ENCODE measurements around the gene KRT2. TPM values are rescaled to one million over a fixed set of nuclear protein-coding genes. Genes with fewer than 3 reads are reported as not detected.

The KRT2 gene
- total and polyA plus RNA-seq, 2 donors (not counting 3 experiments of a cell fraction or from before 2014, with no cell fraction given) = not detected

DNA sequence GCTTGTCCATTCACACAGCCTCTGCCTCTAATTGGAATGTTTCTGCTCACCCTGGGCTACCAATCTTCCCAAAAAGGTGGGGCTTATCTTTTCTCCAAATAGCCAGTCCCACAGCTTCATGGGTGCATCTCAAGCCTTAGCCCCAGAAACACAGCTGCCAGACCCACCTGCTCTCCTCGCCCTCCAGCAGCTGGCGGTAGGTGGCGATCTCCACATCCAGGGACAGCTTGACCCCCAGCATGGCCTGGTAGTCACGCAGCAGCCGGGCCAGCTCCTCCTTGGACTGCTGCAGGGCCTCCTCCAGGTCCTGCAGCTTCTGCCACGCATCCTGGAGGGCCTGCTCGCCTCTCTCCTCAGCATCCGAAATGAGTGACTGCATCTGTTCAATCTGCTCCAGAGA, 40.2 kb upstream of the KRT2 start:
- FAIRE-seq (no peak), DNase-seq (ENCODE audit: low read depth, low spot score) (no peak)
- dilution Hi-C loops (cut with MboI; ENCODE audit: extremely low pct_ligation_motif_present, low sequenced_read_pairs) (no loop called here), intact Hi-C loops (cut with micrococcal nuclease) (loop anchor here (5.0 to 10.0 kb wide), 2 partner anchors 173 to 290 kb away; no protein-coding TSS in a partner anchor)
- H3K9me1 ChIP-seq (replicated peaks; ENCODE audit: control insufficient read depth, extremely low read depth, insufficient read depth, low read length) = no peaks in the 10 kb centered on the region
- no peak overlapping the region for H3K9ac ChIP-seq (replicated peaks; ENCODE audit: extremely low read depth, insufficient read depth, low read length)
- H3K27me3 ChIP-seq (ENCODE audit: control insufficient read depth in 2 of 2, insufficient read depth in 2 of 2, low read length in 2 of 2) = peaks cover 25 to 40% of the 10 kb centered on the region in 2 experiments
- no TSS peak for BruUV-seq (replicated peaks)
- no peak overlapping the region for H3K27ac ChIP-seq (ENCODE audit: insufficient read depth, low read depth, low read length)
- H2AFZ ChIP-seq (ENCODE audit: low read depth, low read length) = no peak overlapping the region
- no peaks in the 10 kb centered on the region for H4K20me1 ChIP-seq (replicated peaks; ENCODE audit: control insufficient read depth, extremely low read depth, insufficient read depth, low read length)
- no peaks in the 10 kb centered on the region for H3K79me2 ChIP-seq (ENCODE audit: control insufficient read depth, insufficient read depth, low read length)
- CTCF ChIA-PET = interaction anchor here (1.2 to 1.5 kb wide), 3 partner anchors 173 to 188 kb away, joined by 3 to 9 read pairs (median 5); no protein-coding TSS in a partner anchor
- no peak overlapping the region for H3K4me2 ChIP-seq (ENCODE audit: insufficient read depth, low read length)
- H3K9me3 ChIP-seq (replicated peaks; ENCODE audit: control insufficient read depth, insufficient read depth, low read length) = no peaks in the 10 kb centered on the region
- no peaks in the 10 kb centered on the region for H3K36me3 ChIP-seq (ENCODE audit: control insufficient read depth in 2 of 2, extremely low read depth in 1 of 2, insufficient read depth in 2 of 2, low read length in 2 of 2)
- no peak overlapping the region for H3K4me3 ChIP-seq (replicated peaks in 1 of 3; ENCODE audit: insufficient read depth in 1 of 3, low read depth in 1 of 3, low read length in 3 of 3)
- no peaks in the 10 kb centered on the region for H3K4me1 ChIP-seq (ENCODE audit: control insufficient read depth, extremely low read depth, insufficient read depth, low read length)
- TF ChIP-seq, protein P1, sequence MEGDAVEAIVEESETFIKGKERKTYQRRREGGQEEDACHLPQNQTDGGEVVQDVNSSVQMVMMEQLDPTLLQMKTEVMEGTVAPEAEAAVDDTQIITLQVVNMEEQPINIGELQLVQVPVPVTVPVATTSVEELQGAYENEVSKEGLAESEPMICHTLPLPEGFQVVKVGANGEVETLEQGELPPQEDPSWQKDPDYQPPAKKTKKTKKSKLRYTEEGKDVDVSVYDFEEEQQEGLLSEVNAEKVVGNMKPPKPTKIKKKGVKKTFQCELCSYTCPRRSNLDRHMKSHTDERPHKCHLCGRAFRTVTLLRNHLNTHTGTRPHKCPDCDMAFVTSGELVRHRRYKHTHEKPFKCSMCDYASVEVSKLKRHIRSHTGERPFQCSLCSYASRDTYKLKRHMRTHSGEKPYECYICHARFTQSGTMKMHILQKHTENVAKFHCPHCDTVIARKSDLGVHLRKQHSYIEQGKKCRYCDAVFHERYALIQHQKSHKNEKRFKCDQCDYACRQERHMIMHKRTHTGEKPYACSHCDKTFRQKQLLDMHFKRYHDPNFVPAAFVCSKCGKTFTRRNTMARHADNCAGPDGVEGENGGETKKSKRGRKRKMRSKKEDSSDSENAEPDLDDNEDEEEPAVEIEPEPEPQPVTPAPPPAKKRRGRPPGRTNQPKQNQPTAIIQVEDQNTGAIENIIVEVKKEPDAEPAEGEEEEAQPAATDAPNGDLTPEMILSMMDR (IDR thresholded peaks at IDR 0.05; ENCODE audit: extremely low read depth in 1 of 2, insufficient read depth in 1 of 2, low read depth in 1 of 2, low read length in 2 of 2) = peak in 1 of 2 donors; percentile 19
- TF ChIP-seq JUN (IDR thresholded peaks at IDR 0.05; ENCODE audit: borderline replicate concordance, insufficient read depth, insufficient read length, low read depth) = no peak
- POLR2A ChIA-PET = interaction anchor here (0.6 kb wide), 1 partner anchor 19 kb away, joined by 6 read pairs; no protein-coding TSS in a partner anchor

DNA sequence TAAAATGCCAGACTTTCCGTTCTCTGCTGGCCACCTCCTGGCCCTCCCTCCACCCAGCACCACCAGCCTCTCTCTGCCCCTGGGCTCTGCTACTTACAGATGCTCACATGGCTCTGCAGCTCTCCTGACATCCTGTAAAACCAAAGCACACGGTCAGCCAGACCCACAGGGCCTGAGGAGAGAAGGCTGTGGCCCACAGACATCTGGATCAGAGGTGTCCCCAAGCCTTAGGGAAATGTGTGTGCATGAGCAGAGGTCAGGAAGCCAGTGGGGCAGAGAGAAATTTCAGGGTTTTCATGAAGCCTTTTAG, 39.8 kb upstream of the KRT2 start:
- intact Hi-C loops (cut with micrococcal nuclease) = loop anchor here (5.0 to 10.0 kb wide), 2 partner anchors 173 to 291 kb away; no protein-coding TSS in a partner anchor
- Histone ChIP-seq H4K20me1 (replicated peaks; ENCODE audit: control insufficient read depth, extremely low read depth, insufficient read depth, low read length) (no peaks in the 10 kb centered on the region), H3K4me1 (ENCODE audit: control insufficient read depth, extremely low read depth, insufficient read depth, low read length) (no peaks in the 10 kb centered on the region), H3K36me3 (ENCODE audit: control insufficient read depth in 2 of 2, extremely low read depth in 1 of 2, insufficient read depth in 2 of 2, low read length in 2 of 2) (no peaks in the 10 kb centered on the region), H3K27me3 (ENCODE audit: control insufficient read depth in 2 of 2, insufficient read depth in 2 of 2, low read length in 2 of 2) (peaks cover 25 to 40% of the 10 kb centered on the region in 2 experiments), H2AFZ (ENCODE audit: low read depth, low read length) (no peak overlapping the region), H3K9me1 (replicated peaks; ENCODE audit: control insufficient read depth, extremely low read depth, insufficient read depth, low read length) (no peaks in the 10 kb centered on the region), H3K4me2 (ENCODE audit: insufficient read depth, low read length) (no peak overlapping the region), H3K9me3 (replicated peaks; ENCODE audit: control insufficient read depth, insufficient read depth, low read length) (no peaks in the 10 kb centered on the region), H3K4me3 (replicated peaks in 1 of 3; ENCODE audit: insufficient read depth in 1 of 3, low read depth in 1 of 3, low read length in 3 of 3) (no peak overlapping the region), H3K79me2 (ENCODE audit: control insufficient read depth, insufficient read depth, low read length) (no peaks in the 10 kb centered on the region), H3K9ac (replicated peaks; ENCODE audit: extremely low read depth, insufficient read depth, low read length) (no peak overlapping the region), H3K27ac (ENCODE audit: insufficient read depth, low read depth, low read length) (no peak overlapping the region)
- BruUV-seq (replicated peaks) = no TSS peak
- dilution Hi-C loops (cut with MboI; ENCODE audit: extremely low pct_ligation_motif_present, low sequenced_read_pairs) = no loop called here
- no peak for DNase-seq (ENCODE audit: low read depth, low spot score)
- no peak for FAIRE-seq
- TF ChIP-seq JUN (IDR thresholded peaks at IDR 0.05; ENCODE audit: borderline replicate concordance, insufficient read depth, insufficient read length, low read depth) (no peak), MAX (IDR thresholded peaks at IDR 0.05; ENCODE audit: insufficient read depth, insufficient read length) (no peak), EZH2 (IDR thresholded peaks at IDR 0.05; ENCODE audit: borderline replicate concordance, low read depth, low read length, severe bottlenecking) (no peak), FOS (IDR thresholded peaks at IDR 0.05; ENCODE audit: borderline replicate concordance, insufficient read depth, low read length) (no peak), POLR2A (IDR thresholded peaks at IDR 0.05; ENCODE audit: low read depth, low read length) (no peak), GATA2 (IDR thresholded peaks at IDR 0.05; ENCODE audit: insufficient read depth, insufficient read length, low read depth, low read length) (no peak), MYC (IDR thresholded peaks at IDR 0.05; ENCODE audit: low read depth, low read length) (no peak), POLR2AphosphoS5 (IDR thresholded peaks at IDR 0.05; ENCODE audit: insufficient read depth, low read depth, low read length) (no peak)
- TF ChIP-seq, protein P1 (IDR thresholded peaks at IDR 0.05; ENCODE audit: extremely low read depth in 1 of 2, insufficient read depth in 1 of 2, low read depth in 1 of 2, low read length in 2 of 2) = no peak
- ChIA-PET CTCF (interaction anchor here (1.2 to 1.5 kb wide), 3 partner anchors 174 to 188 kb away, joined by 3 to 9 read pairs (median 5); no protein-coding TSS in a partner anchor), POLR2A (no interaction called here)

Data from endothelial cell of umbilical vein (primary cell).